Effector CD8-positive, alpha-beta T cell (primary cell): ENCODE results near the gene ORC3.
"Not testable (repeated sequence)": the region's sequence is repeated elsewhere in the genome, so short reads cannot be mapped to it uniquely, and the experiment has no call there.

Experiments used
- DNase-seq: peaks from one replicate; lab custom pipeline; 2025; lab: John Stamatoyannopoulos, UW

The ORC3 gene

GRCh38 chr6:87600576-87600975, 10.6 kb downstream of the ORC3 start:
- no peak for DNase-seq

- no peak for DNase-seq
Observed at GRCh38 chr6:87606199-87606598, 16.3 kb downstream of the ORC3 start.

- DNase-seq = no peak
Observed at GRCh38 chr6:87608802-87609201, 18.9 kb downstream of the ORC3 start.

- not testable (repeated sequence) for DNase-seq
Observed at GRCh38 chr6:87613018-87613417, 23.1 kb downstream of the ORC3 start.

- DNase-seq = no peak
Observed at GRCh38 chr6:87617405-87617804, 27.5 kb downstream of the ORC3 start.

- no peak for DNase-seq
Observed at GRCh38 chr6:87618531-87618930, 28.6 kb downstream of the ORC3 start.

GRCh38 chr6:87623248-87623647, 33.3 kb downstream of the ORC3 start:
- no peak for DNase-seq

GRCh38 chr6:87628424-87628823, 38.5 kb downstream of the ORC3 start:
- no peak for DNase-seq

- no peak for DNase-seq
Observed at GRCh38 chr6:87628881-87629280, 38.9 kb downstream of the ORC3 start.

GRCh38 chr6:87630746-87631145, 40.8 kb downstream of the ORC3 start:
- no peak for DNase-seq

- DNase-seq = no peak
Observed at GRCh38 chr6:87633851-87634250, 43.9 kb downstream of the ORC3 start.

- DNase-seq = no peak
Observed at GRCh38 chr6:87636315-87636714, 46.4 kb downstream of the ORC3 start.

GRCh38 chr6:87637106-87637505, 47.2 kb downstream of the ORC3 start:
- DNase-seq = no peak

GRCh38 chr6:87639373-87639772, 49.4 kb downstream of the ORC3 start:
- DNase-seq = no peak

- DNase-seq = no peak
Observed at GRCh38 chr6:87641065-87641692, 51.2 kb downstream of the ORC3 start.

GRCh38 chr6:87645080-87645479, 55.1 kb downstream of the ORC3 start:
- DNase-seq = no peak

- no peak for DNase-seq
Observed at GRCh38 chr6:87653074-87653962, 63.4 kb downstream of the ORC3 start.

- DNase-seq = no peak
Observed at GRCh38 chr6:87654122-87654521, 64.2 kb downstream of the ORC3 start.

- DNase-seq = no peak
Observed at GRCh38 chr6:87654875-87655454, 65.0 kb downstream of the ORC3 start.

GRCh38 chr6:87655824-87656223, 65.9 kb downstream of the ORC3 start:
- no peak for DNase-seq

- no peak for DNase-seq
Observed at GRCh38 chr6:87656857-87657256, 66.9 kb downstream of the ORC3 start.

- no peak for DNase-seq
Observed at GRCh38 chr6:87658516-87658915, 68.6 kb downstream of the ORC3 start.
